OCI-LY3 (cell line): Measurements from ENCODE around the gene ZFAND3.

Experiments used
- EZH2phosphoT487 ChIP-seq: fragments of 200-600 bp; shearing (Covaris generic); IDR thresholded peaks from 2 replicates; pipeline ENCODE4 v1.6.1; 2018; ENCODE audit warnings: antibody characterized with exemption, mixed run types, low read depth
- TF ChIP-seq, protein P1 (sequence below): fragments of 200-600, 300-600 bp; sonication (generic); IDR thresholded peaks from 2 replicates; pipeline ENCODE4 v1.5.1; 2014; ENCODE audit warnings: antibody characterized with exemption, low read length, low read depth

DNA sequence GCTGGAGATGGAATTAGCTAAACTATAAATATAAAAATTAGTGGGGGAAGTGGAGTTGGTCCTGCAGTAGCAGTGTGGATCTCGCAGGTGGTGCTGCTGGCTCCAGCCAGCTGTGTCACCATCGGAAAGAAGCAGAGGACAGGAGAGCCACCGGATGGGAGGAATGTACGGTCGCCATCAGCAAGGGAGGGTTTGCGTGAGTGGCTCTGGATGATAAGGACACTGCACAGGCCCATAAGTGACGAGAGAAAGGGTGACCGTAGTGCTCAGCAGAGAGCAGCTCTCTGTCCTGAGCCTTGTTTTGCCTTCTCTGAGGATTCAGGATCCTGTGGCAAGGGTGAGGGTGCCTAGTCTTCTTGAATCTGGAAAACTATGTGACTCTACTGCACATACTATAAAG, 378.7 kb downstream of the ZFAND3 start:
- TF ChIP-seq EZH2phosphoT487: no peak
- TF ChIP-seq, protein P1, sequence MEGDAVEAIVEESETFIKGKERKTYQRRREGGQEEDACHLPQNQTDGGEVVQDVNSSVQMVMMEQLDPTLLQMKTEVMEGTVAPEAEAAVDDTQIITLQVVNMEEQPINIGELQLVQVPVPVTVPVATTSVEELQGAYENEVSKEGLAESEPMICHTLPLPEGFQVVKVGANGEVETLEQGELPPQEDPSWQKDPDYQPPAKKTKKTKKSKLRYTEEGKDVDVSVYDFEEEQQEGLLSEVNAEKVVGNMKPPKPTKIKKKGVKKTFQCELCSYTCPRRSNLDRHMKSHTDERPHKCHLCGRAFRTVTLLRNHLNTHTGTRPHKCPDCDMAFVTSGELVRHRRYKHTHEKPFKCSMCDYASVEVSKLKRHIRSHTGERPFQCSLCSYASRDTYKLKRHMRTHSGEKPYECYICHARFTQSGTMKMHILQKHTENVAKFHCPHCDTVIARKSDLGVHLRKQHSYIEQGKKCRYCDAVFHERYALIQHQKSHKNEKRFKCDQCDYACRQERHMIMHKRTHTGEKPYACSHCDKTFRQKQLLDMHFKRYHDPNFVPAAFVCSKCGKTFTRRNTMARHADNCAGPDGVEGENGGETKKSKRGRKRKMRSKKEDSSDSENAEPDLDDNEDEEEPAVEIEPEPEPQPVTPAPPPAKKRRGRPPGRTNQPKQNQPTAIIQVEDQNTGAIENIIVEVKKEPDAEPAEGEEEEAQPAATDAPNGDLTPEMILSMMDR: no peak
